ENCODE measurements around the gene PLCD3.

The PLCD3 gene

GRCh38 chr17:45060382-45060796, 71.9 kb downstream of the PLCD3 start:
- peaks cover 29 to 35% of the 10 kb centered on the region in 2 donors for H3K4me1 ChIP-seq (ENCODE audit: control insufficient read depth in 2 of 2, insufficient read depth in 2 of 2, low read length in 2 of 2)
- H3K4me3 ChIP-seq (ENCODE audit: low read length in 2 of 2), result peak overlapping the region; percentile 97 to 99
- H3K36me3 ChIP-seq (ENCODE audit: control insufficient read depth in 2 of 2, insufficient read depth in 2 of 2, low read length in 2 of 2), result no peaks in the 10 kb centered on the region
- no peaks in the 10 kb centered on the region for H3K27me3 ChIP-seq (ENCODE audit: control insufficient read depth in 2 of 2, insufficient read depth in 2 of 2, low read length in 2 of 2)
- H3K9ac ChIP-seq (ENCODE audit: low read depth in 1 of 2, low read length in 2 of 2), result peak overlapping the region; percentile 77 to 85
- H3K27ac ChIP-seq (ENCODE audit: low read depth in 2 of 2, low read length in 2 of 2), result peak overlapping the region; percentile 73 to 82
- no peaks in the 10 kb centered on the region for H3K9me3 ChIP-seq (ENCODE audit: control insufficient read depth in 2 of 2, low read length in 2 of 2)

All from mucosa of rectum (tissue), 2 donors.